NCI-H69 (cell line): ENCODE results near the gene MTHFD1L.
"Not testable (repeated sequence)": the region's sequence is repeated elsewhere in the genome, so short reads cannot be mapped to it uniquely, and the experiment has no call there.

Source experiments
- DNase-seq: peaks from one replicate; lab custom pipeline; 2025; lab: John Stamatoyannopoulos, UW

The MTHFD1L gene

GRCh38 chr6:150865406-150866146, at the start of gene MTHFD1L:
MTHFD1L (plus strand) TSS chr6:150865702; CDS start chr6:150865823, 121 bp downstream.
- peak; percentile 81 for DNase-seq

DNA sequence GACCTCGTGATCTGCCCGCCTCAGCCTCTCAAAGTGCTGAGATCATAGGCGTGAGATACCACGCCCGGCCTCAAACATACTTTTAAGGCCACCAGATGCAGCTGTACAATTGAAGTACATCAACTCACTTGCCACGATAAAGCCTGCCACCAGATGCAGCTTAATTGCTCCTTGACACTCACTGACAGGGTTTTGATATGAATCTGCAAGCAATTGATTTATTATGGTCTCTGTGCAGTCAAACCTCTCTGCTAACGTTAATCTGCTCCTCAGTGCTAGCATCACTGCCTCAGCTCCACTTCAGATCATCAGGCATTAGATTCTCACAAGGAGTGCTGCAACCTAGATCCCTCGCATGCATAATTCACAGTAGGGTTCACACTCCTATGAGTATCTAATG, 48.9 kb upstream of the MTHFD1L start:
- DNase-seq: not testable (repeated sequence)

- no peak for DNase-seq
Observed at GRCh38 chr6:150822932-150823331, 42.6 kb upstream of the MTHFD1L start.

DNA sequence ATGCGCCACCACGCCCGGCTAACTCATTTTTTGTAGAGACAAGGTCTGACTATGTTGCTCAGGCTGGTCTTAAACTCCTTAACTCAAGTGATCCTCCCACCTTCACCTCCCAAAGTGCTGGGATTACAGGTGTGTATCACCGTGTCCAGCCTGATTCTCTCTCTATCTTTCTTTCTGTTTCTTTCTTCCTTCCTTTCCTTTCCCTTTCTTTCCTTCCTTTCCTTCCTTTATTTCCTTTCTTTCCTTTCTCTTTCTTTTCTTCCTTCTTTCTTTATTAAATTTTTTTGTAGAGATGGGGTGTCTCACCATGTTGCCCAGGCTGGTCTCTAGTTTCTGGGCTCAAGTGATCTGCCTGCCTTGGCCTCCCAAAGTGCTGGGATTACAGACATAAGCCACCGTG, 38.7 kb upstream of the MTHFD1L start:
- DNase-seq: no peak

DNA sequence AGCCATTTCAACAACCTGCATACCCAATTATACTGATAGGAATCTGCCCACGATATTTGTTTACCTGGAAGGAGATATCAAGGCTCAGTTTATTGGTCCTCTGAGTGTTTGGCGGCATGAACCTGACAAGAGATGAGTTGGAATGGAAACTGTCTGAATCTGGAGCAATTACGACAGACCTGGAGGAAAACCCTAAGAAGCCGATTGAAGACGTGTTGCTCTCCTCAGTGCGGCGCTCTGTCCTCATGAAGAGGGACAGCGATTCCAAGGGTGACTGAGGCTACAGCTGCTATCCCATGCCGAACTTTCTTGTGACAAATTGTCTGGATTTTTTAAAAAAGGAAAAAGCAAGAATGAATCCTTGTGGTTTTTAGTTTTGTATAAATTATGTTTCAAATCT, 37.4 kb upstream of the MTHFD1L start:
- not testable (repeated sequence) for DNase-seq

- DNase-seq: no peak
Observed at GRCh38 chr6:150830439-150831165, 34.9 kb upstream of the MTHFD1L start.

DNA sequence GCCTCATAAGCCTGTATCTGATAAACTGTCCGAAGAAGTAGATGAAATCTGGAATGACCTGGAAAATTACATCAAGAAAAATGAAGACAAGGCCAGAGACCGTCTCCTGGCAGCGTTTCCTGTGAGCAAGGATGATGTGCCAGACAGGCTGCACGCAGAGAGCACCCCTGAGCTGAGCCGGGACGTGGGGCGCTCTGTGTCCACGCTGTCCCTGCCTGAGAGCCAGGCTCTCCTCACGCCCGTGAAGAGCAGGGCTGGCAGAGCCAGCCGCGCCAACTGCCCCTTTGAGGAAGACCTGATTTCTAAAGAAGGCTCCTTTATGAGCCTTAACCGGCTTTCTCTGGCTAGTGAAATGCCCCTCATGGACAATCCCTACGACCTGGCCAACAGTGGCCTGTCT, 33.9 kb upstream of the MTHFD1L start:
- DNase-seq: no peak

GRCh38 chr6:150835620-150836019, 29.9 kb upstream of the MTHFD1L start:
- DNase-seq: peak; percentile 13

DNA sequence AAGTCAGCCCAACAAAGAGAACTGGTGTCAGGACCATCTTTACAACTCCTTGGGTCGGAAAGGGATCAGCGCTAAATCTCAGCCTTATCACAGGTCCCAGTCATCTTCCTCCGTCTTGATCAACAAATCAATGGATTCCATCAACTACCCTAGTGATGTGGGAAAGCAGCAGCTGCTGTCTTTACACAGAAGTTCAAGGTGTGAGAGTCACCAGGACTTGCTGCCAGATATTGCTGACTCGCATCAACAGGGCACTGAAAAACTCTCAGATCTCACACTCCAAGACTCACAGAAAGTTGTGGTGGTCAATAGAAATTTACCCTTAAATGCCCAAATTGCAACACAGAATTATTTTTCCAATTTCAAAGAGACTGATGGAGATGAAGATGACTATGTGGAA, 25.3 kb upstream of the MTHFD1L start:
- no peak for DNase-seq

GRCh38 chr6:150841189-150841588, 24.3 kb upstream of the MTHFD1L start:
- no peak for DNase-seq

- peak; percentile 4 for DNase-seq
Observed at GRCh38 chr6:150841697-150842096, 23.8 kb upstream of the MTHFD1L start.

- no peak for DNase-seq
Observed at GRCh38 chr6:150844371-150844770, 21.1 kb upstream of the MTHFD1L start.

- DNase-seq: no peak
Observed at GRCh38 chr6:150846641-150847040, 18.9 kb upstream of the MTHFD1L start.

DNA sequence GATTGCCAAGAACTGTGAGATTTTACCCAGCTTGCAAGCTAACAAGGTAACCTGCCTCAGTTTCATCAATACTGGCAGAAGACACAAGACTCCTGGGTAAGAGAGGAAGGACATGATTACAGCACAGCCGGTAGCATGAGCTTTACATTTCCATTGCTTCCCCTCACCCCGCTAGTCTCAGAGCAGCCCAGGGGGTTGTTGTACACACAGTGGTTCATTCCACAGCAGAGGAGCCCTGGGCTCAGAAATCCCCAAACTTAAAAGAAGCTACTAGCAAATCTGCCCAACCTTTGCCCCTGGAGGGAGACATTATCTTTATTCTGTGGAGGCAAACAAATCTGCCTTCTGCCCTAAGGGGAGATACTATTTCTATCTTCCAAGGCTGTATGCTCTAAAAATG, 17.1 kb upstream of the MTHFD1L start:
- no peak for DNase-seq

GRCh38 chr6:150854392-150854791, 11.1 kb upstream of the MTHFD1L start:
- not testable (repeated sequence) for DNase-seq

GRCh38 chr6:150855171-150855570, 10.3 kb upstream of the MTHFD1L start:
- DNase-seq: not testable (repeated sequence)

- DNase-seq: peak; percentile 56
Observed at GRCh38 chr6:150857062-150857944, 8.2 kb upstream of the MTHFD1L start.

- DNase-seq: no peak
Observed at GRCh38 chr6:150857945-150858308, 7.6 kb upstream of the MTHFD1L start.

DNA sequence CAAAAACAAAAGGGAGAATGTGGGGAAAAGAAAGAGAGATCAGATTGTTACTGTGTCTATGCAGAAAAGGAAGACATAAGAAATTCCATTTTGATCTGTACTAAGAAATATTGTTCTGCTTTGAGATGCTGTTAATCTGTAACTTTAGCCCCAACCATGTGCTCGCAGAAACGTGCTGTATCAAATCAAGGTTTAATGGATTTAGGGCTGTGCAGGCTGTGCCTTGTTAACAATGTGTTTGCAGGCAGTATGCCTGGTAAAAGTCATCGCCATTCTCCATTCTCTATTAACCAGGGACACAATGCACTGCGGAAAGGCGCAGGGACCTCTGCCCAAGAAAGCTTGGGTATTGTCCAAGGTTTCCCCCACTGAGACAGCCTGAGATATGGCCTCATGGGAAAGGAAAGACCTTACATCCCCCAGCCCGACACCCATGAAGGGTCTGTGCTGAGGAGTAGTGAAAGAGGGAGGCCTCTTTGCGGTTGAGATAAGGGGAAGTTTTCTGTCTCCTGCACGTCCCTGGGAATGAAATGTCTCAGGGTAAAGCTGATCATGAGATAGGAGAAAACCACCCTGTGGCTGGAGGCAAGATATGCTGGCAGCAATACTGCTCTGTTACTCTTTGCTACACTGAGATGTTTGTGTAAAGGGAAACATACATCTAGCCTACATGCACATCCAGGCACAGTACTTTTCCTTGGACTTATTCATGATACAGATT, 3.9 kb upstream of the MTHFD1L start:
- DNase-seq: not testable (repeated sequence)

- no peak for DNase-seq
Observed at GRCh38 chr6:150863213-150863928, 2.1 kb upstream of the MTHFD1L start.

DNA sequence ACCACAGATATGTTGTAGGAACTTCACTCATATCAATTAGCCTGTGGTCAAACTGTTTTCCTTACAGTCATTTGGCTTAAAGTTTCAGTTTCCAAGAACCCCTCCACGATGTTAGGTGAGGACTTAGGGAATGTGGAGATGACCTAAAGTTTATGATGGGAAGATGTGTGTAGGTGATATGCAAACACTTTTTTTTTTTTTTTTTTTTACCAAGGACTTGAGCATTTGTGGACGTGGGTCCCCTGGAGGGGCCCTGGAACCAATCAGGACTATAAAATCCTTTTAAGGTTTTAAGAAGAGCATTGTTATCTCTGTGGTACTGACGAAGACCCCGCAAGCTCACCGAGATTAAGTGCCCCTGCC, 478 bp upstream of the MTHFD1L start:
- no peak for DNase-seq
